Pons (tissue), 1 donor: ENCODE measurements around the gene DCPS.
A peak's percentile ranks its signal among the peaks of the same experiment; 100 is the strongest.
"Not testable (repeated sequence)": the region's sequence is repeated elsewhere in the genome, so short reads cannot be mapped to it uniquely, and the experiment has no call there.

ENCODE experiments used
- DNase-seq: peaks from one replicate; pipeline ENCODE4 v3.0.0-alpha.2; 2016; ENCODE audit warnings: low spot score

DCPS gene

DNA sequence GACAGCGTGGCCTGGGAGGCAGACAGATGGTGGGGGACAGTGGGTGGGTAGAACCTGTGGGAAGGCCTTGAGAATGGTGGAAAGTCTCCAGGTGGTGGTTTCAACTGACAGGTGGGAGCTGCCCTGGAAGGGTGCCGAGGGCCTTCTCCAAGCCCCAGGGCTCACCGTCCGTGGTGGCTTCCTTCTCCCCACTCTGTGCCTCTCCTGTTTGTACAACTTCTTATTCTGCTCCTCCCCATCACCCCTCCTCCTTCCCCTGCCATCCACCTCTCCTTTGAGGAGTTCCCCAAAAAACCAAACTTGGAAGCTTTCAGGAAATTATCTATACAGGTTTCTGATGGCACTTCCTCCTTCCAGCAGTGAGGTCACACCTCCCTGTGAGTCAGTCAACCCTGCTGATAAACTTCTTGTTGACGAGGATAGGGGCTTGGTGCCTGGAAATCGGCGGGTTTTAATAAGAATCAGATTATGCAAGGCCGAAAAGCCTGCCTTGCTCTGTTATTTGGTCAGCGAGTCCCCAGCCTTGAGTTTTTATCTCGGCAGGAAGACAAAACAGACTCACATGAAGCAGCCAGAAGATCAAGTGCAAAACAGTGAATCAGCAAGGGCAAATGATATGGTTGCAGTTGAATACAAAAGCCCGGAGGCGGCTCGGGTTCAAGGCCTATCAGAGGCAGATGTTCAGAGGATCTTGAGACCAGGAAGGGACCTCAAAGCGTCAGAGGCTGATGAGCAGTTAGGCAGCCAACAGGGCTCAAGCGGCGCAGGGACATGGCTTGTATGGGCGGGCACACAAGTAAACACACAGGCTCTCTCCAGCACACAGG is 42.1 kb downstream of the DCPS start:
- DNase-seq = no peak

DNA sequence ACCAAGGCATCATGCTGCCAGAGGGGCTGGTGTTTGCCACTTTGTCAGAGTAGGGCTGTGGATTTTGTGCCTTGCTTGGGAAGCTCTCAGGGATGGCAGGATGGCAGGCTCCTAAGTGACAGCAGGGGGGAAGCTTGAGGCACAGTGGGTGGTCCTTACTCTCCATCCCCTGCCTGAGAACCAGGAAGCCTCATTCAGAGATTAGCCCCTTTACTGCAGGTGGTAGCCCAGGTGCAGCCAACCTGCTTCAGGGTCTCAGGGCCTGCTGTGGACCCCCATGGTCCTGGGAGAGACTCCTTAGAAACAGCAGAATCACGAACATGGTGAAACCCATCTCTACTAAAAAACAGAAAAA is 42.7 kb downstream of the DCPS start:
- DNase-seq = no peak

DNA sequence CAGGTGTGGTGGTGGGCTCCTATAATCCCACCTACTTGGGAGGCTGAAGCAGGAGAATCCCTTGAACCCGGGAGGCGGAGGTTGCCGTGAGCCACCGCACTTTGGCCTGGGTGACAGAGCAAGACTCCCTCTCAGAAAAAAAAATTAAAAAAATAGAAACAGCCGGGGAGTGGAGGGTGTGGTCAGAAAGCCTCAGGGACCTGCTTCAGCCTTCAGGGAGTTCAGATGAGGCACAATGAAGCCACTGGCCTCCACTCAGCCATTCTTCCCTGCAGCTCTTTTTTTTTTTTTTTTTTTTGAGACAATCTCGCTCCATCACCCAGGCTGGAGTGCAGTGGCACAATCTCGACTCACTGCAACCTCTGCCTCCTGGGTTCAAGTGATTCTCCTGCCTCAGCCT is 43.1 kb downstream of the DCPS start:
- DNase-seq = not testable (repeated sequence)

DNA sequence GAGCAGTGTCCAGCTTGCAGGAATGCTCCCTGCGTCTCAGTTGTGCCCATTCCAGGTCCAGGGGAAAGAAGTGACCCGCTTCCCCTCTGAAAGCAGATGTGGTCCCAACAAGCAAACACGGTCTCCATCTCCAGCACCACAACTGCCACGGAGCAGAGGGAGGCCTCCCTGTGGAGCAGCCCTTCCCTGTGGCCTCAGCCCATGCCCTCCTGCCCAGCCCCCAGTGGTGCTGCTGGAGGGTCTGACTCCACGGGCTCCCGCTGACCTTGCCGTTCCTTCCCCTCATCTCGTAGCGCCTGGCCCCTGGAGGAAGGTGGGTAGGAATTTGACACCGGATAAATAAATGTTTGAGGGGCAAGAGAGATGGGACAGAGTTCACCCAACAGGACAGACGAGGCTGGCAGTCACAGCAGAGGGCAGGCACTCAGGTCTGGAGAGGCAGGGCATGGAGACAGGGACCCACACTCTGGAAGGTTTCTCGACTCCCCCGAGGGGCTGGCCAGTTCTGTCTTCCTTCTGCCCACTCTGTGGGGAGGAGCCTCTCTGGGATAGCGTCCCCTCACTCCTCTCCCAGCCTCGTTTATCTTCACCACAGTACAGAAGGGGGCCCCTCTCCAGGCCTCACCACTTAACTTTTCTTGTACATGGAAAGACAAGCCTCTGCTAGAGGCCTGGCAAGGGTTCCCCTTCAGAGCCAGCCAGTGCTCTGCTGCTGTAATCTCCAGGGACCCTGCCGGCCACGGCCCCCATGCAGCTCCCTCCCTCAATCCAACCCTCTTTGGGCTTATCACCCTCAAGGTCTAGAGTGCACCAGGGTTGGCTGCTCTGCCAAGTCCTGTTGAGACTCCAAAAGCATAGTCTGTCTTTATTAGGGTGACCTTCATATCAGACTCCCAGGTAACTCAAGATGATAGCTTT is 44.1 kb downstream of the DCPS start:
- DNase-seq = no peak

DNA sequence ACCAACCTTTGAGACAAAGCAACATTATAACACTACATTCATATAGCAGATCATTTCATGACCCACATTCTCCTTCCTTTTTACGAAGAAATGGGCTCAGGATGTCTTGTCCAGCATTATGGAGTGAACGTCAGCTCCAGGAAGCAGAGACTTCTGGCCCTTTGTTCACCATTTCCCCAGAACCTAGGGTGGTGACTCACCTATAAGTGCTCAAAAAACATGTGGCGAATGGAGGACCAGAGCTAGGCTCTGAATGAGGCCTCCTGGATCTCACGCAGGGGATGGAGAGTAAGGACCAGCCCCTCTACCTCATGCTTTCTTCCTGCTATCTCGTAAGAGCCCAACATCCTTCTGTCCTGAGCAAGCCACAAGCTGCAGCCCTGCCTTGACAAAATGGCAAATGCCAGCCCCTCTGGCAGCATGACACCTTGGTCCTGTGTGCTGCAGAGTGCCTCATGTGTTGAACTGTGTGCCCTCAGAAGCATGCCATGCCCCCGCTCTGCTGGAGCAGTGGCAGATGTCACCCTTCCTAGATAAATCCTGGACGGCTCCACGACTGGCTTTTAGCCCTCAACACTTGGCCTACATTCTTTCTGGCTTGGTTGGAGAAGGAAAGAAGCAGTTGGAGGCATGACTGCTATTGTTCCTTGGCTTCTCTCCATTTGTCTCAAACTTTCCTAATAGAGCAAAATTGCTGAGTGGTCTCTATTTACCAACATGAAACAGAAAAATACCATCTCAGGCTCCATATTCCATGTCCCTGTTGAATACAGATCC is 45.1 kb downstream of the DCPS start:
- DNase-seq = no peak

DNA sequence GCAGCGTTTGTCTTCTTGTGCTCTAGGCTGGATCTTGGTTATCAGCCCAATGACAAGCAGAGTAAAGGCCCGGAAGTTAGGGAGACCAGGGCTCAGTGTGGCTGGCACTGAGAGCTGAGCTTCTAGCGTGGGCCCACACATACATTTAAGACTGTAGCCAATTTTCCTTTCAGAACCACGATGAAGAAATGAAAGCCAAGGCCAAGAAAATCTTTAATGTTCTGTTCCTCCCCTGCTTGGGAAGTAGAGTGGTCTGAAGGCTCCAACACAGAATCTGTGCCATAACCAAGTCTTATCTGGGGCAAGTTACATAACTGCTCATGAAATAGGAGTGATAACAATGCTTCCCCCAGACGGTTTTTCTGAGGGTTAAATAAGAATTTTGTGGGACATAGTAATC is 47.0 kb downstream of the DCPS start:
- DNase-seq = no peak

DNA sequence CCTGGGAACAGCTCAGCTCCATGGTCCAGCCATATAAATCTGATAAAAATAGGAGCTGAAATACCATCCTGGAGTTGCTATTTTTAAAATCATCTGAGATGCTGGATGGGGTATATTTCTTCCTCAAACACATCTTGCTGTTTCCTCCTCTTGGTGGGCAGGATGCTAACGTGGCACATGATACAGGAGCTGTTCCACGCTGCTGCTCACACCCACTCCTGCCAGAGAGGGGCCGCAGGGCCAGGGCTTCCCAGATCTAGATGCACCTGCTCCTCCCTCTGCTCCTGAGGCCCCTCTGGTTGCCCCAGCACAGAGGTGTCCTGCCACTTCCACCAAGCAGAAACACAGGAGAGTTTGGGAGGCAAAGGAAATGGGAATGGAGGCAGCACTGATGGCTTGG is 48.3 kb downstream of the DCPS start:
- no peak for DNase-seq

DNA sequence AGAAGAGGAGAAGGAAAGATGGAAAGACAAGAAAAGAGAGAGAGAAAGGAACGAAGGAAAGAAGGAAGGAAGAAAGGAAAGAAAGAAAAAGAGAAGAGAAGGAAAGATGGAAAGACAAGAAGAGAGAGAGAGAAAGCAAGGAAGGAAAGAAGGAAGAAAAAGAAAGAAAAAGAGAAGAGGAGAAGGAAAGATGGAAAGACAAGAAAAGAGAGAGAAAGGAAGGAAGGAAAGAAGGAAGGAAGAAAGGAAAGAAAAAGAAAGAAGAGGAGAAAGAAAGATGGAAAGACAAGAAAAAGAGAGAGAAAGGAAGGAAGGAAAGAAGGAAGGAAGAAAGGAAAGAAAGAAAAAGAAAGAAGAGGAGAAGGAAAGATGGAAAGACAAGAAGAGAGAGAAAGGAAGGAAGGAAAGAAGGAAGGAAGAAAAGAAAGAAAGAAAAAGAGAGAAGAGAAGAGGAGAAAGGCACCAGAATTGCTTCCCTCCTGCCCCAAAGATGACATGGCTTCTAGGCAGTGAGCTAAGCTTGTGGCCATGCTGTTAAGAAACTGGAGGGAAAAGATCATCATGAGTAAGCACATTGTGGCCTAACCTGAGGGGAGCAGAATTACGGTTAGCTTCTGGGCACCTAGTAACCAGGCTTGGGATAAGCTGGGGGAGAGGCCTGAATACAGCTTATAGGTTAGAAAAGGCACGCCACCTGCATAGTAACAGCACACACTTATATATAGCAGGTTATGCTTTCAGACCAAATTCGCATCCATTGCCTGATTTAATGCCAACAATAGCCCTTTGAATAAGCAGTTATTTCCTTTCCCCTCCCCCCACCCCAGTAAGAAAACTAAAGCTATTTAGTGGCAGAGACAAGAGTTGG is 49.3 kb downstream of the DCPS start:
- DNase-seq = no peak

DNA sequence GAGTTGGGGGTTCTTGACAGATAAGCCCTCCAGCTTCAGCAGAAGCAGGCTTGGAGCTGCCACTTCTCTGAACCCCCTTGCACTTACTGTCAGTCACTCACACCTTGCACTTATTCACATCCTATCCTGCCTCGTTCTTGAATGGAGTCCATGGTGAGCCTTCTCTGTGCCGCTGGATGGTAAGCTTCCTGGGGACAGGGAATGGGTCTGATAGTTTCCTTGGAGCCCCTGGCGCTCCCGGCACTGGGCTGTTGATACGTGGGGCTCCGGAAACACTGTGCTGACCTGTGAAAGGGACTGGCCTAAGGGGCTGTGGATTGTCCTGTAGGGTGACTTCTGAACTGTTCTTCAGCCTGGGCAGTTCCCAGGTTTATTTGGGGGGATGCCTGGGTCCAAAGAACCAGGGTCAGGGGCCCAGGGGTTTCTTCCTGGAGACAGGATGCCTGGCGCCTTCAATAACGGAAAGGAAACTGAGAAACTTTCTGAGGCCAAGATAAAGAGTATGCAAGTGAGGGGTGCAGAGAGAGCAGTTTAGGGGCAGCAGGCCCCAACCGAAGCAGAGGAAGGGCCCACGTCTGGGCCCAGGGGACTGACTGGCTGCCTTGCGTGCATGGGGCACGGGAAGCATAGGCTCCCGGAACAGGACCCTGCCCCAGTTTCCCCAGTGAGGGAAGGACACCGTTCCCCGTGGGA is 50.9 kb downstream of the DCPS start:
- no peak for DNase-seq

DNA sequence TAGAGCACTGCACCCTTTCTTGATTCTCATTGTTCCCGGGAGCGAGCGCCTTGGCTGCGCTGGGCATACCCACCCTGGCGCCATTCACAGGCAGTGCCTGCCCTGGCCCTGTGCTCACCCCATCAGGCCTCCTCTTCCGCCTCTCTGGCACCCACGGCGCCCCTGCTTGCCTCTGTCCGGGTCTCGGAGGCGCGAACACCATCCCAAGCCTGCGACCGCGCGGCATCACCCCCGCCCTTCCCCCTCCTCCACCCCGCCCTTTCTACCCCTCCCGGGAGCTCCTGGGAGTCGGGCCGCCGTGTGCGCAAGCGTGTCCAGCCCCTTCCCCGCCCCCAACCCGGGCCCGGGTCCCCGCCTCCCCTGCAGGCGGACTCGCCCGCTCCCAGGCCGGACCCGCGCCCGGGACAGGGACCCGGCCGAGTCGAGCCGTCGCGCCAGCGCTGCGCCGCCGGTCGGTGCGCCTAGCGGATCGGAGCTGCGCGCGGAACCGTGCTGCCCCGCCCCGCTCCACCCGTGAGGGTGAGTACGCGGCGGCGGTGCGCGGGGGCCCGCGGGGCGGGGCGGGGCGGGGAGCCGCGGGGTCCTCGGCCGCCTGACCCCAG is 51.6 kb downstream of the DCPS start, which contains the start of gene ST3GAL4:
TSS of gene ST3GAL4 (plus strand) at position 363 of the 602 bp plus-strand sequence. CDS start 50,470 bp downstream, outside the sequence.
- DNase-seq = peak; percentile 73

DNA sequence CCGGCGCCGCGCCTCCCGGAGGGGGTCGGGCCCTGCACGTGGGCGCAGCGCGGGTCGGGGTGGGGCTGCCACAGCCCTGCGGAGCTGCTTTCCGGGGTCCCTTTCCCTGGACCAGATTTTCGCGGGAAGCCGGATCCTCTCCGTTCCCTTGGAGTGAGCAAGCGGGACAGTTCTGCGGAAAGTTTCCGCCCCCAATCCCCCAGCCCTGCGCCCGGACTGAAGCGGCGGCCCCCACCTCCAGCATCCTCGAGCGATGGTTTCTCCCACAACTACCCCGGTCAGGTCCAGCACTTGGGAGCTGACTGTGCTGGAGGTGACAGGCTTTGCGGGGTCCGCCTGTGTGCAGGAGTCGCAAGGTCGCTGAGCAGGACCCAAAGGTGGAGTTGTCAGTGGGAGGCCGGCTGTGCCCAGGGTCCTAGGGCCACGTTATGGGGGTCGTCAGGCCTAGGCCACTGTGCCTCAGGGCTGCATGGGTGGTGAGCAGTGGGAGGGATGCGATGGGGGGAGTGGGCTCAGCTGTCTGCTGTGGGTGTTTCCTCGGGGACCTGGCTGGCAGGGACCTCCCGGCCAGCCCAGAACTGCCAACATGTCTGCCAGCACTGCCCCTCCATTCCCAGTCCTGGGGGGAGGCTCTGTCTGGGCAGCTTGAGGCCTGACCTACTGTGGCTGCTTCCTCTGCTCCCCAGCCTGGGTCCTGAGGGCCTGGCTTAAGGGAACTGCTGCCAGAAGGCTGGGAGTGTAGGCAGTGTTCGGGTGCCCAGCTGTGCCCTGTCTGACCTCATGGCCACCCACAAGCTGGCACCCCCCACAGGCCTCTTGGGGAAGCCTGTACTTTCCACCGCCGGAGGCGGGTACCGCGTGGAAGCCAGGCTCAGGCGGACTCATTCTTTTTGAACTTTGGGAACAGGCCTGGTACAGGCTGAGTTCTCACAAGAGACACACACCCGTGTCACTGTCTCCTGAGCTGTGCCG is 52.4 kb downstream of the DCPS start:
- DNase-seq = peak; percentile 89

DNA sequence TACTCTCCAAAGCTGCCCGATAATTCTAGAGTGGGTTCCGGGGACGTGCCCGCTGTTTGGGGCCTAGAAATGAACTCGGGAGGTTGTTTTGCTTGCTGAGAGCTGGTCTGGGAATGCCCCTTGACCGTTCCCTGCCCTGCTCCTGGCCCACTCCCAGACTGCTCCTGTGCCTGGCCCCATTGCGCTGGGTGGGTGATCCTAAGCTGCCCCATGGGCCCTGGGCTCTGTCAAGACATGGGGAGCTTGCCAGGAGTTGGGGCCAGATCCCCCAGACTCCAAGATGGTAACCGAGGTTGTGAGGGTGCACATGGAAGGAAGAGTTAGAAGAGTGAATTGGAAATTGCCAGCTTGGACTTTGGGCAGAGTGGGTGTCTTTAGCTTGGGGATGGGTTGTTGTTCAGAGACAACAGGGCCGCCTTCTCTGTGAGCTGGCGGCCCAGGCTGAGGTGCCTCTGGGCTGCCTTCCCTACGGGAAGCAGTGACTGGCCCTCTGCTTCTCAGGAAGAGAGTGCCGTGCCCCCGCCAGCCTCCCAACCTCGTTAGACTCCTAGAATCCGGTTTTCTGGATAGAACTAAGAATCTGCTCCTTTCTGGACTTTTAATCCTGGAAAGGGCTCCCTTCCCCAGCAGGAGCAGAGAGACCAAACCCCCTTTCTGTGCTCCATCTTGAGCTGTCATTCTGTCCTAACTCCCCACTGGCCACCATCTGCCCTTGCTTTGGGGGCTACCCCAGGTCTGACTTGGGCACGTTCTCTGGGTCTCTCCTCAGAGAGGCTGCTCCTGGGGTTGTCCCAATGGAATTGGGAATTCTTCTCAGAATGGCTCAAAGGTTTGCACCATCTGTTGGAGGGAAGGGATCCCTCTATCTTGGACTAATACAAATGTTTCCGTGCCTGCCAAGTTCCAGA is 53.4 kb downstream of the DCPS start:
- DNase-seq = no peak

DNA sequence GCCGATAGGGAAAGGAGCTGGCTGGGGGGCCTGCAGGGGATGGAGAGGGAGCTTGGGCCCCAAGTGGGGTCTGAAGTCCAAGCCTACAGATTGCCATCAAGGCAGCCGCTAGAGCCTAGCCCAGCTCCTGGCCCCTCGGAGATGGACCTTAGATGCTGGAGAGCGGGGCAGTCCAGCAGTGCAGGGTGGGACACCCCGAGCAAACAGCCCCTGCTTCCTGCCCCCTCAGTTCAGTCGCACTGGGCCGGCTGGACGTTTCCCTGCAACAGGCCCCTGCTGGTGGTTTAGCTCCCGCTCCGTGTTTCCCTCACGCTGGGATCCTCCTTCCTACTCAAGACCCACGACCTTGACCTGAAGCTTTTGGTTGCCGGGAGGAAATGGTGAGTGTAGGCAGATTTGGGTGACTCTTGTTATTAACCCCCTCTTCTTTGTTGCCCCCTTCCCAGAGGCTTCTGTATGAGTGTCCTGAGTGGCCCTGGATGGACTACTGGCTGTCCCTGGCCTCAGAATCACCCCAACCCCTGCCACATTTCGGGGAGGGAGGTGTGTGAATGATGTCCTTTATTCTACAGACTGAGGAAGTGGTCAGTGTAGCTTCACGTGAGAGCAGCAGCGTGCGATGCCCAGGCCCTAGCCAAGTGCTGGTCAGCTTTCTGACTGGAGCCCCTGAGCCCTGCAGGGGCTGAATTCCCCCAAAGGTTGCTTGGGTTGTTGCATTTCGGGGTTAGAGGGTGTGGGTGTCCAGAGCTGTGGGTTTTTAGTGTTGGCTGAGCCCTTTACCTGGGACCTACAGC is 54.3 kb downstream of the DCPS start:
- no peak for DNase-seq

DNA sequence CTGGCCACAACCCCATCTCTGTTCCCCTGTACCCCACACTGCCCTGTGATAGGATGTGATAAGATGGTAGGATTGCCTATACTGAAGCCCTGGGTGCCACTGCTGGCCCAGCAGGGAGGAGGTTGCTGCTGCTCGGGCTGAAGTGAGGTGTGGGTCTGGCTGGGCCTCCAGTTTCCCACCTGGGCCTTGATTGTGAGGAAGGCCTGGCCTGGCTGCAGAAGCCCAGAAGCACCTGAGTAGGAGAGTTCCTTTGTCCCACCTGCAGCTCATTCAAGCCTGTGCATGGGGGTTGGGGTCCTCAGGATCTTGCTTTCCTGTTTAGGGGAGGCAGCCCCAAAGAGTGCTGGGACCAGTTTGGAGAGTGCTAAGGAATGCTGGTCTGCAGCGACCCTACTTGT is 54.9 kb downstream of the DCPS start:
- DNase-seq = no peak

DNA sequence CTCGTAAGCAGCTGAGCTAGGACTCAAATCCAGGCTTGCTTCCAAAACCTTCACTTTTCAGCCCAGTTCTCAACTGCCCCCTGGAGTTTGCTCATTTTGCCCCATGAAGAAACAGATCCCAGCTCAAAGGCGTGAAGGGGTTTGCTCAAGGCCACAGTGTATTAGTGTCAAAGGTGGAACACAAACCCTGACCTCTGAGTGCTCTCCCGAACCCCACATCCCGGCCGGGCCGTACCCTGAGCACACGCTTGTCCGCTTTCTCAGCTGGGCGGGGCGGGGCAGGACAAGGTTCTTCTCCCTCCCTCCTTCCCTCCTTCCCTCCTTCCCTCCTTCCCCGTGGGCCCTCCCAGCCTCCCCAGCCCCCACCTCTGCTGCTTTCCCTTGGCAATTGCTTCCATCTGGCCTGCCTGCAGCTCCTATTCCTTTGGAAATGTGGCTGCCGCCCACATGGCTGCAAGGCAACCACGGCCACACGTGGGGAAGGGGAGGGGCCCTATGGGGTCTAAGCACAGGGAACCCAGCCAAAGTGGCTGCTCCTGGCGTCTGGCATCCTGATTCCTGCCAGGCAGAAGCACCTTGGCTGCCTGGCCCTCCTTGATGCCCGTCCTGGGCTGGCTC is 55.7 kb downstream of the DCPS start:
- DNase-seq = peak; percentile 60

DNA sequence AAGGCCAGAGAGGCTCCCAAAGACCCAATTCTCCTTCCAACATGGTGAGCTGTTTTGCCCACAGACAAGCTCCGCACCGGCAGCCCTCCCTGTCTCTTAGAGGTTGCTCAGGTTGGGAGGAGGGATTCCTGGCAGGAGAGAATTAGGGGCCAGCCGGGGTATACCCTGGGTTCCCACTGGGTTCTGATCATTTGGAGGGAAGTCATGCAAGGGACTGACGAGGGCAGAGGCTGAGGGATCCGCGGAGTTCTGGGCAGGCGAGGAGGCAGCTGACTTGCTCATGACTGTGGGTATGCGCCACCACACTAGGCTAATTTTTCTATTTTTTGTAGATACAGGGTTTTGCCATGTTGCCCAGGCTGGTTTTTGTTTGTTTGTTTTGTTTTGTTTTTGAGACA is 56.2 kb downstream of the DCPS start:
- no peak for DNase-seq

DNA sequence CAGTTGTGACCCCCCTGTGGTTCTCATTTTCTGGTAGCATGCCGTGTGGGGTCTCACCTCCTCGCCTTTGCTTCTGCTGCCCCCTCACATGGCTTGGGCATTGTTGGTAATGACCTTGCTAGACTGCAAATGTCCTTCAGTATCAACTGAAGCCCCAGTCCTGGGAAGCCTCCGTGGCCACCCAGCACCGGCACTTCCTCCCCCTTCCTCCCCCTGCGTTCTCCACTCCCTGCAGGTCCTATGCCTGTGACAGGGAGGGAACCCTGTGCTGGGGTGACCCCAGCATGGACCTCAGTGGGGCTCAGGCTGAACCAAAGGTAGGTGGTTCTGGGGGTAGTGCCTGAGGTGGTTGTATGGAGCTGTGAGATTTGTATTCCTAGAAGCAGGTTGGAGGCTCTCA is 57.5 kb downstream of the DCPS start:
- DNase-seq = no peak
